DOHH2 (cell line): ENCODE results near the gene IL12RB2.

Experiments
- CTCF ChIP-seq: fragments of 200-600 bp; sonication (generic); IDR thresholded peaks from one replicate; pipeline ENCODE4 v1.5.1; 2014; ENCODE audit warnings: antibody characterized with exemption, mild to moderate bottlenecking, low read depth, low read length; ENCODE audit not compliant: poor library complexity, severe bottlenecking
- EZH2phosphoT487 ChIP-seq: fragments of 200-600 bp; sonication (generic); IDR thresholded peaks from 2 replicates; pipeline ENCODE4 v1.6.1; 2017; ENCODE audit warnings: borderline replicate concordance, mild to moderate bottlenecking, antibody characterized with exemption, low read length, moderate library complexity, mixed read lengths

GRCh38 chr1:67415041-67415440, 107.4 kb downstream of the IL12RB2 start:
- no peak for TF ChIP-seq CTCF
- no peak for TF ChIP-seq EZH2phosphoT487
